A673 (cell line): ENCODE results near the gene SYT4. TPM values are rescaled to one million over a fixed set of nuclear protein-coding genes. Genes with fewer than 3 reads are reported as not detected.

Source experiments
- BruUV-seq: library from RNA; stranded (reverse); fragments of 400-500 nt; replicated peaks from 2 replicates; lab custom pipeline; 2021; lab: Mats Ljungman, UMichigan
- CTCF ChIA-PET: fragments of 300-600 bp; sonication (Branson Sonifier 250); formaldehyde crosslinking; loops from one replicate; lab custom pipeline; 2022; ENCODE audit warnings: antibody characterized with exemption; lab: Charles Lee
- POLR2A ChIA-PET: fragments of 300-600 bp; sonication (Branson Sonifier 250); formaldehyde crosslinking; loops from one replicate; lab custom pipeline; 2022; ENCODE audit warnings: antibody characterized with exemption; ENCODE audit not compliant: low non-redundant PET; lab: Charles Lee
- DNase-seq: peaks from one replicate; pipeline ENCODE4 v3.0.0-alpha.2; 2015; ENCODE audit warnings: low spot score
- H3K27ac ChIP-seq: fragments of 200-600 bp; sonication (generic); 2 replicates; pipeline ENCODE4 v1.5.1; 2016; ENCODE audit warnings: mixed run types, low read depth, mild to moderate bottlenecking, mixed read lengths, antibody characterized with exemption, low read length; ENCODE audit not compliant: poor library complexity, severe bottlenecking
- H3K27me3 ChIP-seq: fragments of 200-600 bp; sonication (generic); replicated peaks from 2 replicates; pipeline ENCODE4 v1.6.1; 2017; ENCODE audit warnings: mixed run types, low read depth, mild to moderate bottlenecking, mixed read lengths, antibody characterized with exemption, low read length; ENCODE audit not compliant: insufficient read depth, poor library complexity
- H3K36me3 ChIP-seq: fragments of 200-600 bp; sonication (generic); 2 replicates; pipeline ENCODE4 v1.6.1; 2016; ENCODE audit warnings: mixed run types, mild to moderate bottlenecking, mixed read lengths, antibody characterized with exemption, low read length; ENCODE audit not compliant: insufficient read depth, poor library complexity, severe bottlenecking
- H3K4me1 ChIP-seq: fragments of 200-600 bp; sonication (generic); 2 replicates; pipeline ENCODE4 v1.6.1; 2017; ENCODE audit warnings: mixed run types, mild to moderate bottlenecking, mixed read lengths, antibody characterized with exemption, low read length; ENCODE audit not compliant: insufficient read depth, poor library complexity, severe bottlenecking
- H3K4me3 ChIP-seq: fragments of 200-600 bp; sonication (generic); 2 replicates; pipeline ENCODE4 v1.5.1; 2016; ENCODE audit warnings: low read depth, mixed run types, mild to moderate bottlenecking, mixed read lengths, low read length; ENCODE audit not compliant: poor library complexity, severe bottlenecking
- H3K9me3 ChIP-seq: fragments of 200-600 bp; sonication (generic); 2 replicates; pipeline ENCODE4 v1.6.1; 2016; ENCODE audit warnings: mixed run types, low read depth, mild to moderate bottlenecking, mixed read lengths, antibody characterized with exemption, low read length; ENCODE audit not compliant: poor library complexity, severe bottlenecking
- EZH2 ChIP-seq: fragments of 200-600 bp; sonication (generic); IDR thresholded peaks from 2 replicates; pipeline ENCODE4 v1.6.1; 2017; ENCODE audit warnings: borderline replicate concordance, low read depth, mild to moderate bottlenecking, mixed read lengths, antibody characterized with exemption, low read length; ENCODE audit not compliant: poor library complexity, severe bottlenecking
- intact Hi-C: fragments of 100-400 bp; cut with micrococcal nuclease; formaldehyde crosslinking; loops from one replicate; pipeline ENCODE4 v1.10.0; 2022; ENCODE audit not compliant: unreplicated experiment
- total RNA-seq: library from RNA; stranded (reverse); gene quantifications from 2 replicates; pipeline ENCODE4 v1.2.3, GENCODE V29; 2021
- TF ChIP-seq, protein P1 (sequence below): fragments of 300-800, 200-600 bp; sonication (generic); conservative IDR thresholded peaks from 2 replicates; pipeline ENCODE4 v1.5.1; 2017; ENCODE audit warnings: low read depth, mild to moderate bottlenecking, antibody characterized with exemption, low read length, moderate library complexity, mixed read lengths

SYT4 gene
- total RNA-seq, 1 experiment from 2014 or later: 2.3 TPM

GRCh38 chr18:43220691-43221090 lies 56.6 kb downstream of the SYT4 start:
- no peak overlapping the region for H3K4me3 ChIP-seq
- H3K4me1 ChIP-seq: no peaks in the 10 kb centered on the region
- no peaks in the 10 kb centered on the region for H3K27me3 ChIP-seq
- intact Hi-C loops: no loop called here
- DNase-seq: no peak
- POLR2A ChIA-PET: no interaction called here
- TF ChIP-seq, protein P1, sequence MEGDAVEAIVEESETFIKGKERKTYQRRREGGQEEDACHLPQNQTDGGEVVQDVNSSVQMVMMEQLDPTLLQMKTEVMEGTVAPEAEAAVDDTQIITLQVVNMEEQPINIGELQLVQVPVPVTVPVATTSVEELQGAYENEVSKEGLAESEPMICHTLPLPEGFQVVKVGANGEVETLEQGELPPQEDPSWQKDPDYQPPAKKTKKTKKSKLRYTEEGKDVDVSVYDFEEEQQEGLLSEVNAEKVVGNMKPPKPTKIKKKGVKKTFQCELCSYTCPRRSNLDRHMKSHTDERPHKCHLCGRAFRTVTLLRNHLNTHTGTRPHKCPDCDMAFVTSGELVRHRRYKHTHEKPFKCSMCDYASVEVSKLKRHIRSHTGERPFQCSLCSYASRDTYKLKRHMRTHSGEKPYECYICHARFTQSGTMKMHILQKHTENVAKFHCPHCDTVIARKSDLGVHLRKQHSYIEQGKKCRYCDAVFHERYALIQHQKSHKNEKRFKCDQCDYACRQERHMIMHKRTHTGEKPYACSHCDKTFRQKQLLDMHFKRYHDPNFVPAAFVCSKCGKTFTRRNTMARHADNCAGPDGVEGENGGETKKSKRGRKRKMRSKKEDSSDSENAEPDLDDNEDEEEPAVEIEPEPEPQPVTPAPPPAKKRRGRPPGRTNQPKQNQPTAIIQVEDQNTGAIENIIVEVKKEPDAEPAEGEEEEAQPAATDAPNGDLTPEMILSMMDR: no peak
- no peak for TF ChIP-seq EZH2
- H3K9me3 ChIP-seq: no peaks in the 10 kb centered on the region
- CTCF ChIA-PET: no interaction called here
- no peaks in the 10 kb centered on the region for H3K36me3 ChIP-seq
- H3K27ac ChIP-seq: no peak overlapping the region
- BruUV-seq: no TSS peak

Other genes starting within 250 kb of the SYT4 start
- gene RIT2, start 161.8 kb downstream of the SYT4 start, total RNA-seq: not detected in 2 replicates